IMR-90 (cell line): Measurements from ENCODE around the gene KCNJ13. TPM values are rescaled to one million over a fixed set of nuclear protein-coding genes. Genes with fewer than 3 reads are reported as not detected.

Source experiments
- ATAC-seq: fragments of 200-7000 bp; cut with Tn5 transposase; 2 replicates; pipeline ENCODE4 v1.9.1; 2020; ENCODE audit warnings: low read depth, mild to moderate bottlenecking, moderate library complexity
- BruUV-seq: library from RNA; stranded (reverse); fragments of 400-500 nt; replicated peaks from 2 replicates; lab custom pipeline; 2021; lab: Mats Ljungman, UMichigan
- CTCF ChIA-PET: fragments of 300-600 bp; formaldehyde crosslinking; extraction: SDS; loops from one replicate; lab custom pipeline; 2021; ENCODE audit warnings: antibody characterized with exemption; lab: Yijun Ruan, JAX
- POLR2A ChIA-PET: fragments of 300-600 bp; sonication (Branson Sonifier 250); formaldehyde crosslinking; loops from one replicate; lab custom pipeline; 2022; ENCODE audit warnings: antibody characterized with exemption; ENCODE audit not compliant: unreplicated experiment; lab: Charles Lee
- DNase-seq: peaks from one replicate; pipeline ENCODE4 v3.0.0; 2013
- H2AFZ ChIP-seq: replicated peaks from 2 replicates; pipeline ENCODE3; 2013; ENCODE audit warnings: low read length, mild to moderate bottlenecking; ENCODE audit not compliant: poor library complexity
- H2AK5ac ChIP-seq: 2 replicates; pipeline ENCODE4 v1.6.1; 2013; ENCODE audit warnings: low read depth, low read length, inconsistent platforms
- H2AK9ac ChIP-seq: replicated peaks from 2 replicates; pipeline ENCODE3; 2013; ENCODE audit warnings: mild to moderate bottlenecking, low read depth, low read length, moderate library complexity; ENCODE audit not compliant: poor library complexity
- H2BK120ac ChIP-seq: 2 replicates; pipeline ENCODE4 v1.6.1; 2013; ENCODE audit warnings: low read depth, low read length, inconsistent platforms
- H2BK15ac ChIP-seq: 3 replicates; pipeline ENCODE4 v1.6.1; 2013; ENCODE audit warnings: low read depth, low read length, inconsistent platforms
- H2BK20ac ChIP-seq: 2 replicates; pipeline ENCODE4 v1.6.1; 2013; ENCODE audit warnings: low read depth, mild to moderate bottlenecking, inconsistent platforms, low read length, moderate library complexity
- H2BK5ac ChIP-seq: 2 replicates; pipeline ENCODE4 v1.6.1; 2013; ENCODE audit warnings: mild to moderate bottlenecking, low read depth, low read length, inconsistent platforms; ENCODE audit not compliant: poor library complexity, severe bottlenecking
- H3K14ac ChIP-seq: replicated peaks from 2 replicates; pipeline ENCODE4 v1.6.1; 2013; ENCODE audit warnings: low read depth, low read length, inconsistent platforms
- H3K18ac ChIP-seq: 2 replicates; pipeline ENCODE4 v1.6.1; 2013; ENCODE audit warnings: low read depth, low read length, control low read depth
- H3K23ac ChIP-seq: 2 replicates; pipeline ENCODE4 v1.6.1; 2013; ENCODE audit warnings: low read depth, low read length, inconsistent platforms
- H3K27ac ChIP-seq: 2 replicates; pipeline ENCODE4 v1.5.1; 2013; ENCODE audit warnings: mild to moderate bottlenecking, control low read depth, low read length; ENCODE audit not compliant: insufficient read depth
- H3K27me3 ChIP-seq: 2 replicates; pipeline ENCODE4 v1.6.1; 2013; ENCODE audit warnings: low read length; ENCODE audit not compliant: control insufficient read depth, insufficient read depth
- H3K36me3 ChIP-seq: 2 replicates; pipeline ENCODE4 v1.6.1; 2013; ENCODE audit warnings: low read length, mixed read lengths; ENCODE audit not compliant: control insufficient read depth, insufficient read depth
- H3K4ac ChIP-seq: 2 replicates; pipeline ENCODE4 v1.6.1; 2013; ENCODE audit warnings: low read depth, low read length, inconsistent platforms
- H3K4me1 ChIP-seq: 2 replicates; pipeline ENCODE4 v1.6.1; 2013; ENCODE audit warnings: low read length, mixed read lengths; ENCODE audit not compliant: control insufficient read depth, insufficient read depth
- H3K4me2 ChIP-seq: 2 replicates; pipeline ENCODE4 v1.6.1; 2013; ENCODE audit warnings: low read depth, mild to moderate bottlenecking, control low read depth, low read length, moderate library complexity
- H3K4me3 ChIP-seq: 2 replicates; pipeline ENCODE4 v1.5.1; 2013; ENCODE audit warnings: low read depth, mild to moderate bottlenecking, control low read depth, low read length, moderate library complexity; ENCODE audit not compliant: insufficient read depth
- H3K56ac ChIP-seq: 2 replicates; pipeline ENCODE4 v1.6.1; 2013; ENCODE audit warnings: low read length, inconsistent platforms; ENCODE audit not compliant: insufficient read depth; ENCODE audit errors: extremely low read depth
- H3K79me1 ChIP-seq, 2 experiments: 2 replicates each; pipeline ENCODE4 v1.6.1; 2013; ENCODE audit warnings: low read length in 2 of 2, inconsistent platforms in 1 of 2, low read depth in 1 of 2
- H3K9ac ChIP-seq: 2 replicates; pipeline ENCODE4 v1.6.1; 2013; ENCODE audit warnings: low read depth, low read length, control low read depth
- H3K9me1 ChIP-seq: 2 replicates; pipeline ENCODE4 v1.6.1; 2013; ENCODE audit warnings: low read length, inconsistent platforms; ENCODE audit not compliant: insufficient read depth
- H3K9me3 ChIP-seq: 2 replicates; pipeline ENCODE4 v1.6.1; 2013; ENCODE audit warnings: low read length; ENCODE audit not compliant: control insufficient read depth, insufficient read depth
- H4K20me1 ChIP-seq: 2 replicates; pipeline ENCODE4 v1.6.1; 2013; ENCODE audit warnings: low read length, inconsistent platforms; ENCODE audit not compliant: insufficient read depth
- H4K5ac ChIP-seq: 2 replicates; pipeline ENCODE4 v1.6.1; 2013; ENCODE audit warnings: mild to moderate bottlenecking, low read depth, low read length, control low read depth
- H4K8ac ChIP-seq, 2 experiments: 2 replicates each; pipeline ENCODE4 v1.6.1; 2013; ENCODE audit warnings: low read depth in 2 of 2, low read length in 2 of 2, control low read depth in 1 of 2, inconsistent platforms in 1 of 2
- H4K91ac ChIP-seq: 2 replicates; pipeline ENCODE4 v1.6.1; 2013; ENCODE audit warnings: low read depth, low read length, inconsistent platforms; ENCODE audit not compliant: insufficient read depth
- BHLHE40 ChIP-seq: fragments of 150-350 bp; IDR thresholded peaks from 2 replicates; pipeline ENCODE4 v1.6.1; 2016; ENCODE audit warnings: mild to moderate bottlenecking, low read depth, low read length
- CEBPB ChIP-seq: IDR thresholded peaks from 2 replicates; pipeline ENCODE4 v1.6.1; 2012; ENCODE audit warnings: low read depth, low read length, improper control_type of control experiment
- CHD1 ChIP-seq: IDR thresholded peaks from 2 replicates; pipeline ENCODE4 v1.6.1; 2012; ENCODE audit warnings: low read depth, low read length, improper control_type of control experiment
- FOS ChIP-seq: fragments of 150-350 bp; IDR thresholded peaks from 2 replicates; pipeline ENCODE4 v1.6.1; 2016; ENCODE audit warnings: low read depth, low read length
- MAZ ChIP-seq: IDR thresholded peaks from 2 replicates; pipeline ENCODE4 v1.6.1; 2012; ENCODE audit warnings: low read depth, mild to moderate bottlenecking, low read length, improper control_type of control experiment, moderate library complexity, borderline replicate concordance
- NFE2L2 ChIP-seq: fragments of 150-350 bp; IDR thresholded peaks from 2 replicates; pipeline ENCODE4 v1.6.1; 2016; ENCODE audit warnings: low read depth, mild to moderate bottlenecking, low read length
- POLR2A ChIP-seq: IDR thresholded peaks from 2 replicates; pipeline ENCODE4 v1.6.1; 2012; ENCODE audit warnings: mild to moderate bottlenecking, low read depth, low read length
- RAD21 ChIP-seq: IDR thresholded peaks from 2 replicates; pipeline ENCODE4 v1.6.1; 2012; ENCODE audit warnings: low read length, improper control_type of control experiment
- RCOR1 ChIP-seq: IDR thresholded peaks from 2 replicates; pipeline ENCODE4 v1.6.1; 2012; ENCODE audit warnings: mild to moderate bottlenecking, low read length, improper control_type of control experiment; ENCODE audit not compliant: insufficient replicate concordance
- RFX5 ChIP-seq: IDR thresholded peaks from 2 replicates; pipeline ENCODE4 v1.8.0; 2012; ENCODE audit warnings: low read depth, mild to moderate bottlenecking, low read length, moderate library complexity
- SMC3 ChIP-seq: fragments of 150-350 bp; IDR thresholded peaks from 2 replicates; pipeline ENCODE4 v1.6.1; 2016; ENCODE audit warnings: low read depth, mild to moderate bottlenecking, antibody characterized with exemption, low read length, moderate library complexity
- dilution Hi-C: fragments of 300-500 bp; cut with HindIII; formaldehyde crosslinking; loops from one replicate; pipeline ENCODE4 v1.14.3; 2018; ENCODE audit warnings: low sequenced_read_pairs; ENCODE audit not compliant: unreplicated experiment
- in situ Hi-C: fragments of 300-500 bp; cut with MboI; formaldehyde crosslinking; loops from 3 replicates; pipeline ENCODE4 v1.14.3; 2019; ENCODE audit warnings: low sequenced_read_pairs, inconsistent platforms, mixed read lengths
- intact Hi-C: fragments of 100-400 bp; cut with micrococcal nuclease; formaldehyde crosslinking; loops from 2 replicates; pipeline ENCODE4 v1.10.0; 2022
- polyA plus RNA-seq, 3 experiments: library from polyadenylated mRNA; depleted of rRNA; stranded (reverse); fragments of >200 nt; gene quantifications; 2 replicates each; pipeline ENCODE4 v1.2.3, GENCODE V29; 2012; ENCODE audit warnings: low replicate concordance in 1 of 3
- total RNA-seq: library from RNA; depleted of rRNA; stranded (reverse); fragments of >200 nt; gene quantifications from 2 replicates; pipeline ENCODE4 v1.2.3, GENCODE V29; 2012
- TF ChIP-seq, protein P1 (sequence below): fragments of 150-350 bp; IDR thresholded peaks from 2 replicates; pipeline ENCODE4 v1.6.1; 2017; ENCODE audit warnings: mild to moderate bottlenecking, antibody characterized with exemption, low read length, low read depth
- TF ChIP-seq, protein P2 (sequence below): fragments of 150-350 bp; IDR thresholded peaks from 2 replicates; pipeline ENCODE4 v1.6.1; 2016; ENCODE audit warnings: low read depth, mild to moderate bottlenecking, low read length, moderate library complexity, borderline replicate concordance
- TF ChIP-seq, protein P3 (sequence below): conservative IDR thresholded peaks from 2 replicates; pipeline ENCODE4 v1.5.1; 2012; ENCODE audit warnings: mild to moderate bottlenecking, low read depth, low read length, improper control_type of control experiment

Gene KCNJ13
- total and polyA plus RNA-seq, 2 of the 4 experiments (the other 2 are of a cell fraction), result not detected

DNA sequence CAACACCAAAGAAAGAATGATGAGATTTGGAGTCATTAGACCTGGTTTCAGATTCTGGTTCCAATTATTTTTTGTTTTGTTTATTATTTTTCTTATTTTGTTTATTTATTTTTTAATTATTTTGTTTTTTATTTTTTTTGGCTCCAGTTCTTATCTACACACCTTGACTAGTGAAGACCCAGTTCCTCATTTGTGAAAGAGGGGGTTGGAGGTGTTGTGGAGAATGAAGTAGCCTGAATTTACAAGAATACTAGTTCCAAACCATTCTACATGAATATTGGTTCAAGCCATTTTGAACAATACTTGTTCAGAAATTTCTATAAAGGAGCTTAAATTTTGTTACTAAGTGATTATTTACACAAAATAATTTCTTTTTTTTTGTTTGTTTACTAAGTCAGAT lies 6.9 kb upstream of the KCNJ13 start:
- no peak for ATAC-seq
- no peak overlapping the region for H3K23ac ChIP-seq
- ChIA-PET CTCF (no interaction called here), POLR2A (no interaction called here)
- intact Hi-C loops, result no loop called here
- H2AFZ ChIP-seq, result no peak overlapping the region
- TF ChIP-seq NFE2L2, result no peak
- no peak for TF ChIP-seq FOS
- TF ChIP-seq, protein P1, sequence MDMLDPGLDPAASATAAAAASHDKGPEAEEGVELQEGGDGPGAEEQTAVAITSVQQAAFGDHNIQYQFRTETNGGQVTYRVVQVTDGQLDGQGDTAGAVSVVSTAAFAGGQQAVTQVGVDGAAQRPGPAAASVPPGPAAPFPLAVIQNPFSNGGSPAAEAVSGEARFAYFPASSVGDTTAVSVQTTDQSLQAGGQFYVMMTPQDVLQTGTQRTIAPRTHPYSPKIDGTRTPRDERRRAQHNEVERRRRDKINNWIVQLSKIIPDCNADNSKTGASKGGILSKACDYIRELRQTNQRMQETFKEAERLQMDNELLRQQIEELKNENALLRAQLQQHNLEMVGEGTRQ, result no peak
- TF ChIP-seq CEBPB, result no peak
- no peak for TF ChIP-seq RAD21
- no peak for TF ChIP-seq BHLHE40
- no peak for TF ChIP-seq MAZ
- no peak for TF ChIP-seq RCOR1
- TF ChIP-seq, protein P2, sequence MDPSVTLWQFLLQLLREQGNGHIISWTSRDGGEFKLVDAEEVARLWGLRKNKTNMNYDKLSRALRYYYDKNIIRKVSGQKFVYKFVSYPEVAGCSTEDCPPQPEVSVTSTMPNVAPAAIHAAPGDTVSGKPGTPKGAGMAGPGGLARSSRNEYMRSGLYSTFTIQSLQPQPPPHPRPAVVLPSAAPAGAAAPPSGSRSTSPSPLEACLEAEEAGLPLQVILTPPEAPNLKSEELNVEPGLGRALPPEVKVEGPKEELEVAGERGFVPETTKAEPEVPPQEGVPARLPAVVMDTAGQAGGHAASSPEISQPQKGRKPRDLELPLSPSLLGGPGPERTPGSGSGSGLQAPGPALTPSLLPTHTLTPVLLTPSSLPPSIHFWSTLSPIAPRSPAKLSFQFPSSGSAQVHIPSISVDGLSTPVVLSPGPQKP, result no peak
- TF ChIP-seq, protein P3, sequence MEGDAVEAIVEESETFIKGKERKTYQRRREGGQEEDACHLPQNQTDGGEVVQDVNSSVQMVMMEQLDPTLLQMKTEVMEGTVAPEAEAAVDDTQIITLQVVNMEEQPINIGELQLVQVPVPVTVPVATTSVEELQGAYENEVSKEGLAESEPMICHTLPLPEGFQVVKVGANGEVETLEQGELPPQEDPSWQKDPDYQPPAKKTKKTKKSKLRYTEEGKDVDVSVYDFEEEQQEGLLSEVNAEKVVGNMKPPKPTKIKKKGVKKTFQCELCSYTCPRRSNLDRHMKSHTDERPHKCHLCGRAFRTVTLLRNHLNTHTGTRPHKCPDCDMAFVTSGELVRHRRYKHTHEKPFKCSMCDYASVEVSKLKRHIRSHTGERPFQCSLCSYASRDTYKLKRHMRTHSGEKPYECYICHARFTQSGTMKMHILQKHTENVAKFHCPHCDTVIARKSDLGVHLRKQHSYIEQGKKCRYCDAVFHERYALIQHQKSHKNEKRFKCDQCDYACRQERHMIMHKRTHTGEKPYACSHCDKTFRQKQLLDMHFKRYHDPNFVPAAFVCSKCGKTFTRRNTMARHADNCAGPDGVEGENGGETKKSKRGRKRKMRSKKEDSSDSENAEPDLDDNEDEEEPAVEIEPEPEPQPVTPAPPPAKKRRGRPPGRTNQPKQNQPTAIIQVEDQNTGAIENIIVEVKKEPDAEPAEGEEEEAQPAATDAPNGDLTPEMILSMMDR, result no peak
- no peak for TF ChIP-seq RFX5
- TF ChIP-seq POLR2A, result no peak
- TF ChIP-seq CHD1, result no peak
- no peak for TF ChIP-seq SMC3
- no peaks in the 10 kb centered on the region; the same call in 1 of the 2 replicates for H3K4me1 ChIP-seq
- BruUV-seq, result no TSS peak
- H3K4me2 ChIP-seq, result no peak overlapping the region
- dilution Hi-C loops, result no loop called here
- no peak overlapping the region for H4K91ac ChIP-seq
- in situ Hi-C loops, result no loop called here
- H3K79me1 ChIP-seq, result peaks cover 3% of the 10 kb centered on the region in 2 experiments; a peak in 2 of 4 replicates
- H3K9me3 ChIP-seq, result no peaks in the 10 kb centered on the region
- no peaks in the 10 kb centered on the region for H3K9me1 ChIP-seq
- H4K8ac ChIP-seq, result no peak overlapping the region
- no peak overlapping the region for H2AK5ac ChIP-seq
- H3K4ac ChIP-seq, result no peak overlapping the region
- H2BK5ac ChIP-seq, result no peak overlapping the region
- no peak overlapping the region for H3K14ac ChIP-seq
- no peak overlapping the region for H3K56ac ChIP-seq
- peaks cover 9% of the 10 kb centered on the region for H3K36me3 ChIP-seq
- H4K20me1 ChIP-seq, result no peaks in the 10 kb centered on the region
- no peaks in the 10 kb centered on the region for H3K27me3 ChIP-seq
- H3K18ac ChIP-seq, result no peak overlapping the region
- no peak overlapping the region for H2BK20ac ChIP-seq
- H3K9ac ChIP-seq, result no peak overlapping the region
- no peak overlapping the region for H3K4me3 ChIP-seq
- no peak overlapping the region for H2BK120ac ChIP-seq
- H2AK9ac ChIP-seq, result no peak overlapping the region
- DNase-seq, result no peak
- H3K27ac ChIP-seq, result no peak overlapping the region
- H4K5ac ChIP-seq, result no peak overlapping the region
- no peak overlapping the region for H2BK15ac ChIP-seq
